T-helper 2 cell treated with Interferon-gamma antibody and Interleukin-4, amounts not matched to agents 5 μg/mL and 100 μg/mL, for 36 hours (primary cell): ENCODE results near the gene HHLA2.
"Not testable (repeated sequence)": the region's sequence is repeated elsewhere in the genome, so short reads cannot be mapped to it uniquely, and the experiment has no call there.

Experiments
- DNase-seq: peaks from one replicate; pipeline ENCODE4 v3.0.0; 2021; ENCODE audit warnings: low spot score
- H3K27ac Mint-ChIP-seq: one replicate; pipeline ENCODE4 v1.8.0; 2021; ENCODE audit warnings: mild to moderate bottlenecking, mixed read lengths
- H3K27me3 Mint-ChIP-seq: one replicate; pipeline ENCODE4 v1.8.0; 2021; ENCODE audit warnings: low read depth, mixed read lengths
- H3K36me3 Mint-ChIP-seq: one replicate; pipeline ENCODE4 v1.8.0; 2021; ENCODE audit warnings: low read depth, mixed read lengths
- H3K4me1 Mint-ChIP-seq: one replicate; pipeline ENCODE4 v1.8.0; 2021; ENCODE audit warnings: low read depth, mixed read lengths
- H3K4me3 Mint-ChIP-seq: one replicate; pipeline ENCODE4 v1.8.0; 2022; ENCODE audit warnings: mild to moderate bottlenecking, moderate library complexity, mixed read lengths
- H3K9me3 Mint-ChIP-seq: one replicate; pipeline ENCODE4 v1.8.0; 2021; ENCODE audit warnings: mixed read lengths

Gene HHLA2

GRCh38 chr3:108341911-108342310, 45.6 kb downstream of the HHLA2 start:
- H3K9me3 Mint-ChIP-seq = no peaks in the 10 kb centered on the region
- no peak for DNase-seq
- H3K36me3 Mint-ChIP-seq = no peaks in the 10 kb centered on the region
- H3K27me3 Mint-ChIP-seq = peaks cover 6% of the 10 kb centered on the region
- H3K4me1 Mint-ChIP-seq = peaks cover 17% of the 10 kb centered on the region
- no peak overlapping the region for H3K4me3 Mint-ChIP-seq
- H3K27ac Mint-ChIP-seq = no peak overlapping the region

- H3K9me3 Mint-ChIP-seq = peaks cover 3% of the 10 kb centered on the region
- H3K4me1 Mint-ChIP-seq = peaks cover 17% of the 10 kb centered on the region
- peaks cover 9% of the 10 kb centered on the region for H3K27me3 Mint-ChIP-seq
- peaks cover 3% of the 10 kb centered on the region for H3K36me3 Mint-ChIP-seq
- H3K4me3 Mint-ChIP-seq = no peak overlapping the region
- H3K27ac Mint-ChIP-seq = peak overlapping the region; percentile 18
- DNase-seq = peak; percentile 9
Measured at GRCh38 chr3:108342837-108343486, 46.6 kb downstream of the HHLA2 start.

- Mint-ChIP-seq H3K36me3 (peaks cover 4% of the 10 kb centered on the region), H3K9me3 (peaks cover 7% of the 10 kb centered on the region), H3K27ac (no peak overlapping the region), H3K4me1 (peaks cover 17% of the 10 kb centered on the region), H3K27me3 (peaks cover 13% of the 10 kb centered on the region), H3K4me3 (no peak overlapping the region)
- DNase-seq = no peak
Measured at GRCh38 chr3:108343491-108343890, 47.1 kb downstream of the HHLA2 start.

- no peak overlapping the region for H3K4me3 Mint-ChIP-seq
- DNase-seq = no peak
- H3K27me3 Mint-ChIP-seq = peaks cover 19% of the 10 kb centered on the region
- H3K27ac Mint-ChIP-seq = no peak overlapping the region
- peaks cover 7% of the 10 kb centered on the region for H3K9me3 Mint-ChIP-seq
- H3K36me3 Mint-ChIP-seq = peaks cover 4% of the 10 kb centered on the region
- peaks cover 17% of the 10 kb centered on the region for H3K4me1 Mint-ChIP-seq
Measured at GRCh38 chr3:108345492-108346205, 49.3 kb downstream of the HHLA2 start.

- H3K4me1 Mint-ChIP-seq = peaks cover 17% of the 10 kb centered on the region
- no peak overlapping the region for H3K27ac Mint-ChIP-seq
- peaks cover 19% of the 10 kb centered on the region for H3K27me3 Mint-ChIP-seq
- H3K9me3 Mint-ChIP-seq = peaks cover 7% of the 10 kb centered on the region
- no peak overlapping the region for H3K4me3 Mint-ChIP-seq
- H3K36me3 Mint-ChIP-seq = peaks cover 4% of the 10 kb centered on the region
- no peak for DNase-seq
Measured at GRCh38 chr3:108346301-108347227, 50.2 kb downstream of the HHLA2 start.

- H3K27ac Mint-ChIP-seq = no peak overlapping the region
- peaks cover 4% of the 10 kb centered on the region for H3K36me3 Mint-ChIP-seq
- H3K4me1 Mint-ChIP-seq = peaks cover 2% of the 10 kb centered on the region
- peaks cover 21% of the 10 kb centered on the region for H3K27me3 Mint-ChIP-seq
- no peak for DNase-seq
- no peak overlapping the region for H3K4me3 Mint-ChIP-seq
- peaks cover 7% of the 10 kb centered on the region for H3K9me3 Mint-ChIP-seq
Measured at GRCh38 chr3:108352176-108352575, 55.8 kb downstream of the HHLA2 start.

- Mint-ChIP-seq H3K27me3 (peaks cover 6% of the 10 kb centered on the region), H3K36me3 (no peaks in the 10 kb centered on the region), H3K4me3 (no peak overlapping the region), H3K9me3 (no peaks in the 10 kb centered on the region), H3K4me1 (peaks cover 2% of the 10 kb centered on the region), H3K27ac (no peak overlapping the region)
- no peak for DNase-seq
Measured at GRCh38 chr3:108354562-108354961, 58.2 kb downstream of the HHLA2 start.

GRCh38 chr3:108357042-108357441, 60.7 kb downstream of the HHLA2 start:
- Mint-ChIP-seq H3K27me3 (peaks cover 3% of the 10 kb centered on the region), H3K4me1 (peaks cover 2% of the 10 kb centered on the region), H3K4me3 (no peak overlapping the region), H3K27ac (no peak overlapping the region), H3K9me3 (no peaks in the 10 kb centered on the region), H3K36me3 (no peaks in the 10 kb centered on the region)
- no peak for DNase-seq

GRCh38 chr3:108359011-108359410, 62.7 kb downstream of the HHLA2 start:
- no peak for DNase-seq
- Mint-ChIP-seq H3K27me3 (no peaks in the 10 kb centered on the region), H3K4me3 (no peak overlapping the region), H3K4me1 (no peaks in the 10 kb centered on the region), H3K9me3 (no peaks in the 10 kb centered on the region), H3K27ac (no peak overlapping the region), H3K36me3 (no peaks in the 10 kb centered on the region)

- Mint-ChIP-seq H3K9me3 (peaks cover 5% of the 10 kb centered on the region), H3K4me3 (no peak overlapping the region), H3K27ac (no peak overlapping the region), H3K27me3 (peaks cover 3% of the 10 kb centered on the region), H3K4me1 (no peaks in the 10 kb centered on the region), H3K36me3 (peaks cover 3% of the 10 kb centered on the region)
- no peak for DNase-seq
Measured at GRCh38 chr3:108376026-108376425, 79.7 kb downstream of the HHLA2 start.

- no peak for DNase-seq
- H3K27ac Mint-ChIP-seq = no peak overlapping the region
- no peak overlapping the region for H3K4me3 Mint-ChIP-seq
- H3K36me3 Mint-ChIP-seq = peaks cover 3% of the 10 kb centered on the region
- H3K4me1 Mint-ChIP-seq = no peaks in the 10 kb centered on the region
- peaks cover 5% of the 10 kb centered on the region for H3K9me3 Mint-ChIP-seq
- H3K27me3 Mint-ChIP-seq = peaks cover 3% of the 10 kb centered on the region
Measured at GRCh38 chr3:108377384-108377783, 81.0 kb downstream of the HHLA2 start.

- Mint-ChIP-seq H3K4me1 (no peaks in the 10 kb centered on the region), H3K27ac (no peak overlapping the region), H3K4me3 (no peak overlapping the region), H3K36me3 (peaks cover 3% of the 10 kb centered on the region), H3K9me3 (no peaks in the 10 kb centered on the region), H3K27me3 (no peaks in the 10 kb centered on the region)
- DNase-seq = no peak
Measured at GRCh38 chr3:108378153-108378951, 82.0 kb downstream of the HHLA2 start.

GRCh38 chr3:108378952-108379342, 82.6 kb downstream of the HHLA2 start:
- H3K9me3 Mint-ChIP-seq, H3K4me1 Mint-ChIP-seq, H3K36me3 Mint-ChIP-seq, H3K4me3 Mint-ChIP-seq, H3K27me3 Mint-ChIP-seq, DNase-seq, H3K27ac Mint-ChIP-seq: not testable (repeated sequence)
